GM18873 (cell line): ENCODE results near the gene FOXP1.

Experiments used
- ATAC-seq: cut with Tn5 transposase; IDR thresholded peaks from one replicate; pipeline ENCODE4 v1.9.1; 2021; ENCODE audit warnings: mild to moderate bottlenecking, moderate library complexity, moderate number of reproducible peaks; ENCODE audit not compliant: unreplicated experiment, low FRiP score

The FOXP1 gene

DNA sequence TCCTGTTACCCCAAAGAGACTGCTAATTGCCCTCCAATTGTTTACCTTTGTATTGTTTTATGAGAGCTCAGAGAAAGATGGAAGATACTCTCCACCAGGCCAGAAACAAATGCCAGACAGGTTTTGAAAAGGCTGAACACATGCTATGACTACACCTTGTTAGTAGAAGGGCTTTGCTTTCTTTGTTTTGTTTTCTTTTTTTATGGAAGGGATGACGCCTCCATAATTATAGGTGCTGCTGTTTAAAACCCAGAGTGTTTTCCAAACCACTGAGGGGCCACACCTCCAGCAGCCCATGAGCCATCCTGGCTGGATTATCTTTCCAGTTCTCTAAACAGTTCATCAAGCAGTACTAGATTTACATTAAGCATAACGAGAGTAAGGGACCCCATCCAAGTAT lies 5.6 kb upstream of the FOXP1 start:
- no peak for ATAC-seq

DNA sequence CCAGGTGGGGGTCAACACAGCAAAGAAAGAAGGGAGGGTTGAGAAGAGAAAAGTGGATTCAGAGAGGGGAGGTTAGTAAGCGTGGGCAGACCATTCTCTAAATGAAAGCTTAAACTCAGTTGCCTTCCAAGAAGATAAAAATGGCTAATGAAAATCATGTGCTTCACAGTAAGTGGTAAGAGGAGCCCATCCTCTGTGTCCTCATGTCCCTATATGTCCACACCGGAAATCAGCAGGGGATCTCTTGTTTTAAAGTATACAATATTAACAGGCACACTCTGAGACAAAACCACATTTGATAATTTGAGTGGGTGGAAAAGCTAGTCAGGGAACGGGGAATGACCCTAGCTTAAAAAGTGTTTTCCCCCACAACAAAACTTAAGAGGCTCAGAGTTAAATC lies 4.4 kb upstream of the FOXP1 start:
- ATAC-seq, result no peak

DNA sequence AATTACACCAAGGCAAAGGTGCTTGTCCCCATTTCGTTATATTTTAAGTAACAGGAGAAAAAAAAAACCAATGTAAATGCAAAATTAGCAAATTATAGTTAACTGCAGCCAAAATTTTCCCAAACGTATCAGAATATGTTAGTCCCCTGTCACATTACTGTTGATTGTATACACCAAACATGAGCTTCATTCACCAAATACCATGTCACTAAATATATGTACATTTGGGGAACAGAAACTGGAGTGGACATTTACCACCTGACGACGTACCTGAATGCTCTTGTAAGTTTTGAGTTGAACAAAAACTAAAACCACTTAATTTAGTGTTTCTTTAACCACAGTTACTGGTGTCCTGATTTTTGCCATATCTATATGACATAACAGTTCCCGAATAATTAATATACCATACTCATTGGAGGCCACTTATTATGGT lies 3.3 kb upstream of the FOXP1 start:
- no peak for ATAC-seq

DNA sequence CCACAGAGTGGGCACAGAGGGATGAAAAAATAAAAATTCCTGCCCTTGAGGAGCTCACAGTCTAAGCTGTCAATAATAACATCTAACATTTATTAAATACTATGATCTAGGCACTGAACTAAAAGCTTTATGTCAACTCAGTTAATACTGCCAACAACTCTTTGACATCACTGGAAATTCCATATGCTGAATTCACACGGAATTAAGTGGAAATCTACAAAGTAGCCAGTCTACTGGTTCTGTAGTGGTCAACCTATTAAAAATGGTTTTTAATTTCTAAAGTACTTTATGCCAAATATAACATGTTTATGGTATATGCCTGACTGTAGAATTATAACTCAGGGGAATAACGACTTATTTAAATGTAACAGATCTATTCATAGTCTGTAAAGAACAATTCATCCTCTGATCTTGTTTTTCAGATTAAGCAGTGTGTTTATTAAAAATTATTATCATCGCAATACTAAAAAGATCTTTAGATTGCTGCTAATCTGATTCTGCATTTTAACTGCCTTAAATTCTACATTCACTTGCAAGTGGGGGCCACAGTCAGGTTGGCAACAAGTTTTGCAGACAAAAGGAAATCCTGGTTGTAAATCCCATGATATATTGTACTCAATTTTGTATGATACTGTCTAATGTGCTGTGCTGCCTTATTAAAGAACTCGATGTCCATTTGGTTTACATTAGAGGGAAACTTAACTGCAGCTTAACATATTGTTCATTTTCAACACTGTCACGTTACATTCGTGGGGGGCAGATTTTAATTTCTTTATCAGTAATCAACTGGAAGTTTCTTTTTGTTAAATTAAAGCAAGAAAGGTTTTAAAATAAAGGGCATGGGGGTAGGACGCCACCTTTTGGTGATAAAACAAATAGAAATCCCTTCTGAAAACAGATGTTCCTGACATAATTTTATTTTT lies 2.6 kb upstream of the FOXP1 start:
- ATAC-seq, result no peak

DNA sequence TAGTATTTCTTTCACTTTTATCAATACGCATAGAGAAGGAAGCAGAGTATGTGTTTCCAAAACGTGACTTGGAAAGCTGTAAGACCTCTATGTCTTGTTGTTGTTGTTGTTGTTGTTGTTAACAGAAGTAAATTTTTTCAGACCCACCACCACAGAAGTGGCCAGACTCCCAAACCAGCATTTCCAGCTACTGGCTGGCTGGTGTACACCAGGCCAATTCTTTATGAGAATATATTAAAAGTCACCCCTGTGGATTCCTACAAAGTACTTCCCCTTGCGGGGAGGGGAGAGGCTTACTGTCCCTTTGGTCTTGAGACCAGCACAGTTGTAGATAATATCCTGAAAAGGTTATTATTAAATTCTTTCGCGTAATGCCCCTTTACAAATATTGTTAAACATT lies 1.6 kb upstream of the FOXP1 start:
- ATAC-seq, result no peak

DNA sequence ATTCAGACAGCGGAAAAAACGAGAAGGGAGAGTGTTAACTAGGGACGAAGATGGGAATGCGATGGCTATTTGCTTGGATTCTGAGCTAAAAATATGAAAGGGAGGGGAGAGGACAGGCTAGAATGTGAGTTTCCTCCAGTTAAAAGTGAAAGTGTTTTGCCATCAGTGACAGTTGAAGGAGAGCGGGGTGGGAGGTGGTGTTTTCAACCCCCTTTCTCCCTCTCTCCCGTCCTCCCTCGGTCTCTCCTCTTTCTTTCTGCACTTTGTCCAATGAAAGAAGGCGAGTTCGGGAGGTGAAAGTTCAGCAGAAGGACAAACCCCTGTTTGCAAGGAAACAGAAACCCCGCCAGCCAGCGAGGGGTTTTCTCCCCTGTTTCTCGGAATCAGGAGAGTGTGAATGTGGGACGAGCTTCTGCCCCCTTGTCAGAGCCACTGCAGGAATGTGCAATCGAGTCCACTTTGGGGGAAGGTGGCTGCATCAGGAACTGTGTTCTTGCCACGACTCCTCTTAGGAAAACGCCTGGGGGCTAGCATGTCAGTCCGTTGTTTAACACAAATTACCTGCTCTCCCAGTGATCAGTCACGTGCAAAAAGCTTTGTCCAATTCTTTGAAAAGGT lies 975 bp upstream of the FOXP1 start:
- ATAC-seq, result no peak

DNA sequence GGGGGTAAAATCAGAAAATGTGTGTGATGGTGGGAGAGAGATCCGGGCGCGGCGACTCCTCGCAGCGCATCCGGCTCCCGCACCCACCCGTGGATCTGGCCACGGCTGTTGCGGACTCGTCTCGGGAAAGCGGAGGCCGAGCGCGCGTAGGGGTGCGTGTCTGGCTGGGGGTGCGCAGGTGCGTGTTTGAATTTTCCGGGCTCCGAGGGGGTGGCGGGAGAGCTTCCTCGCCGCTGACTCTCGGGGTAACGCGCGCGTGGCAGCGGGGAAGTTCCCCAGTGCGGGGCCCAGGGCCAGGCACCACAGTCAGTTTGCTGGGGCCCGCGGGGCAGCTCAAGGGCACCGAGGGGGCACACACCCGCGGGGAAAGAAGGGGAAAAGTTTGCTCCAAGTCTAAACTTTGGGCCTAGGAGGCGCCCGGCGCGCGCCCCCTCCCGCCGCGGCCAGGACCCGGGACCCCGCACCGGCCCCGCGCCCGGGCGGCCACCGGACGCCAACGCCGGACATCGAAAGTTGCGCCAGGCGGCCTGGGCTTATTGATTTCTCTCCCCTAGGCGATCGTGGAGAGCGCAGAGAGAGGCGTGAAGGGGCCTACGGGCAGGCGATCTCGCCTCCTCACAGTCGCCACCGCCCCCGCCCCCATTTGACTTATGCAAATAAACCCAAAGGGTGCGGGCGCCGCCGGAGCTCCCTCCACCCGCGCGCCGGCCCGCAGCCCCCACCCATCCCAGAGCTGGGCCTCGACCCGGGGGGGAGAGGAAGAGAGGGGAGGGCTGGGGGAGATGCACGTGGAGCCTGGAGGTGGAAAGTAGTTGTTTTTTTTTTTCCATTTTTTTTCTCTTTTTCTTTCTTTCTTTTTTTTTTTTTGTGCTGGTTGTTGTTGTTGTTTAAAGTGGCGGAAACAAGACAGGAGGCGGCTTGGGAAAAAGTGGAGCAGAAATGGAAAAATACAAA lies 639 bp downstream of the FOXP1 start:
- ATAC-seq, result no peak

DNA sequence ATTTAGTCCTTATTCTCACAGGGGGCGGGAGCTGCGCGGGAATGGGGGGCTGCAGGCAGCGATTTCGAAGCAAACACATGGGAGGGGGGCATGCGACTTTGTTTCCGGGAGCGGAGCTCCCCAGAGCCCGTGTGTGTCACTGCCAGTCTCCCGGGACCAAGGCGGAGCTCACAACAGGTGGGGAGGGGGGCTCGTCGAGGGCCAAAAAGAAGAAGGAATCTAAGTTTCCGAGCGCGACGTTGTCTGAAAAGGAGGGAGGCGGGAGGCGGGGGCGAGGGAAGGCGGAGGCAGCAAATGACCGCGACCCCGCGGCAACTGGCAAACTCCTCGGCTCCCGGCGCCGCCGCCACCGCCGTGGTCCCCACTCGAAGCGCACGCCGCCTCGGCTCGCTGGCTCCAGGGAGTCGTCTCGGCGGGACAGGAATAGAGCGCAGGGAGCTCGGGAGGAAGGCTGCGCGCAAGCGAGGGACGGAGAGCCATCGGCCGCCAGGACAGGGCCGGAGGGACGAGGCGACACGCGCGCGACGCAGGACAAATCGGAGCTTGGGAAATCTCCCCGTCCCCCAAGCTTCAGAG lies 1.4 kb downstream of the FOXP1 start:
- no peak for ATAC-seq

DNA sequence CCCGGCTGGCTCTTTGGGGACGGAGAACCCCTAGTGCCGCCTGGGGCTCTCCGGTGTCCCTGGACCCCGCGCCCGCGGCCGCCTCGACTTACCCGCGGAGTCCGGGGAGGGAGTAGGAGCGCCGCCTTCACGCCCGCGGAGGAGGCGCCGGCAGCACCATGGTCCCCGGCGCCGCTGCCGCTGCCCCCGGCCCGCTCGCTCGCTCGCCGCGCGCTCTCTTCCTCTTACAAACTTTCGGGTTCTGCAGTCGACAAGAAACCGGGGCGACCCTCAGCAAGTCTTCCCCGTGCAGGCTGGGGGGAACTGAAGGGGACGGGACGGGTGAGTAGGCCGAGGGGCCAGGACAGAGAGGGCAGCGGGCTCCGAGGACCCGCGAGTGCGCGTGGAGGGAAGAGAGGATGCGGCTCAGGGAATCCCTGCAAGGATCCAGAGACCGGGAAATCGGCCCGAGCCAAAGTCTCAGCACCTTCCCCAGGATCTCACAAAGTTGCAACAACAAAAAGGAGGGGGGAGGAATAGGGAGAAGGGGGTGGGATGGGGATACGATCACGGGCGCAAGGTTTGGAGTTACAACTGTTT lies 2.0 kb downstream of the FOXP1 start:
- ATAC-seq, result no peak

DNA sequence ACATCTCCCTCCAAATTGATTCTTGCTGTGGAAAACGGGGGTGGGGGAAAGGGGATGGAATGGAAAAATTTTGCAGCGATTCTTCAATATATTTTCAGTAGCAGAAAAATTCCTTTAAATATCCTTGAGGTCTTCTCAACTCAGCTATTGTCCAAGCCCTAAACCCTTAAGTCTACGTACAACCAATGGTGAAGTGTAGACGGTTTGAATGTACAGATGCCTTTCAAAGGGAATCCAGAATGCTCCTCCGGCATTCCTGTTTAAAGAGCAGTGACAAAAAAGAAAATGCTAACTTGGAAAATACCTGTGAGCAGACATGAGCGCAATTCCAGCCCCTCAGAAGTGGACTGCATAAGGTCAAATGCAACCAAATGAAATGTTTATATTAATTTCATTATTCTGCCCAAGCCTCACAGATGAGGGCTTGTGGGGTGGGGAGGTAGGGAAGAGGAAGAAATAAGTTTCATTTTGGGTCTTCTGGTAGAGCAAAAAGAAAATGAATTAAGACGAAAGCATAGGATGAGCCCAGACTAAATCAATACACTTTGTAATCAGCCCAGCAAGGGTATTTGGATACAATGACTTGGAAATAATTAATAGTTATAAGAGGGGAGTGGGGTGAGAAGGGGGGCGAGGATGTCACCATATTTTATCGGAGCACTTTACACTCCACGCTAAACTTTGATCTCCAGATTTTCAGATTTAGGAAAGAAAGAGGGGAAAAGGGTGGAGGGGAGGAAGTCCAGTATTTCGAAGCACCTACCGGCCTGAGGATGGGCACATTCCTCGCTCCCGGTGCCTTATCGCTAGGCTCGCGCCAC lies 2.7 kb downstream of the FOXP1 start:
- ATAC-seq, result no peak

DNA sequence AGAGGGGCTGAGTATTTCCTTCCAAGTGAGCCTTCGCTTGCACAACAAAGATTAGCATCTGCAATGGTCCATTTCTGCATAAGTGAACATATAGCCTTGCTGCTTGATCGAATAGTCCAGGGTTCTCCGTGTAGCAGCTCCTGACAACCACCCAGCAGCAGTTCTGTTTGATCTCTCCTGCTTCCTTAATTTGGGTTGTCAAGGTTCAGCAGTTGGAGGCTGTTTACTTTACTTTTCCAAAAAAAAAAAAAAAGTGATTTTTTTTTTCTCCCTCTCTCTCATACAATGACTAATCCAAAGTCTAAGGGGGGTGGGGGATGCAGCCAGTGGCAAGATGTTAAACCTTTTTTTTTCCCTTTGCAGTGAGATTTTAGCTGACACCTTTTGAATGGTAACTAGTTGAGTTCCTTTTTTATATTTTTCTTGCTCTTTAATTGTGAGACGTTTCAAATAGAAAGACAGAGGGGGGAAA lies 3.6 kb downstream of the FOXP1 start:
- ATAC-seq, result no peak

DNA sequence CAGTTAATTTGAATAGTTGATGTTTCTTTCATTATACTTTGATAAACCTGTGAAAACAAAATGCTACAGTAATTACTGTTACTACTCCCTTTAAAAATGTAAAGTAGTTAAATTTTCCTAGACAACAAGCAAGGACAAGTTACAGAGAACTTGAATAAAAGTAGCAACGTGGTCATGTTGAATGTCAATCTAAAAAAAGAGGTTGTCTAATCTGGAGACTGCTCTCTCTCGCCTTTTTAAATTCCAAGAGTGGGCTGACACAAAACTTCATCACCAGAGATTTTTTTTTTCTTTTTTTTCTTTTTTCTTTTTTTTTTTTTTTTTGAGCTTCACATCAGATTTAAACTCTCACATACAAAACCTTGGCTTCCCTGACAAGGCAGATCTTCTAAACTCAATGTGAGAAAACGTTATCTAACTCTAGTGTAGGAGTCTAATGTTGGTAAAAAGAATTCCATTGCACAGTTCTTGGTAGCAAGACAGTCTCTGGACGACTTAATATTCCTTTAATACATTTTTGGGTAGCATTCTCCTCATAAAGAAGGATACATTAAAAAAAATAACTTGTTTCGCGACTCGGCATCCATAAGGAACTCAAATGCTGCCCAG lies 4.1 kb downstream of the FOXP1 start:
- no peak for ATAC-seq

DNA sequence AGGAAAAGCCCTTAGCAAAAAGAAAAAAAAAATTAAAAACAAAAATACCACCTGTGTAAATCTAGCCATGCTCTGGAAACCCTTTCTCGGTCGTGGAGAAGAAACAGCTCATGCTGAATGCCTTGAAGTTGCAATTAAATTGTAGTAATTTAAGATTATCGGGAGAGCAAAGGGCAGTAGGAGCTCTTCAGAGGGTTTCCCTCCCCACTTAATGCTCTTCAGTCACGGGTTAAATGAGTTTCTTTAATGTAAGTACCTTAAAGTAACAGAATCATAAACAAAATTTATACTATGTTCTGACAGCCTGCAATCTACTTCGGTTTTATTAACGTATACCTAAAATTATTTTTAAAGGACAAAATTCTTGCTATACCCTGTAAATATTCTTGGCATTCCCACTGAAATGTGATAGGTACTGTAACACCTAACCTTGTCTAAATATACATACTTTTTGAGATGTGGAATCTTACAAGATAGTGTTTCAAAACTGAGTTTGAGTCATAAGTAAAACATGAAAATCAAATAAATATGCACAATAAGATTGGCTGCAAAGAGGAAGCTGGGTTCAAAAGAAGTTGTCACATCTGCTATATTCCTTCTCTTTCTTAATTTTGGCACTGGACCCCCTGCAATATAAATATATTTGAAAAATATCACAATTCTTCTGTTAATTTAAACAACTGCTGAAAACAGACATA lies 5.3 kb downstream of the FOXP1 start:
- no peak for ATAC-seq

DNA sequence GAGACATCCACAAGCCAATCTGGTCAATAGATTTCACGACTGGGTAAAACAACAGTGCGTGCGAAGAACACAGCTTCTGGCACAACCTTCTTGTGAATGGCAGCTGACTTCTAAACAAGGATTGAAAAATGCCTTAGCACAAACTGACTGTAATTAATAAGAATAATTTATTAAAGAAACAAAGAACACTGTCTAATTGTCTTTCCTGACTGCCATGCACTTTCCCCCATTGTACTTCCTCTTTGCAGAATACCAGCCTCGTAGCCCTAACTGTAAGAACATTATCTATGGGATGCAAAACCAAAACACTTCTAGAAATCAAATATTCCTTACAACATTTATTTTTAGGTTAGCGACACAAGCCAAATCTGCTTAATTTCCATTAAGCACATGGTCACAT lies 6.5 kb downstream of the FOXP1 start:
- no peak for ATAC-seq

DNA sequence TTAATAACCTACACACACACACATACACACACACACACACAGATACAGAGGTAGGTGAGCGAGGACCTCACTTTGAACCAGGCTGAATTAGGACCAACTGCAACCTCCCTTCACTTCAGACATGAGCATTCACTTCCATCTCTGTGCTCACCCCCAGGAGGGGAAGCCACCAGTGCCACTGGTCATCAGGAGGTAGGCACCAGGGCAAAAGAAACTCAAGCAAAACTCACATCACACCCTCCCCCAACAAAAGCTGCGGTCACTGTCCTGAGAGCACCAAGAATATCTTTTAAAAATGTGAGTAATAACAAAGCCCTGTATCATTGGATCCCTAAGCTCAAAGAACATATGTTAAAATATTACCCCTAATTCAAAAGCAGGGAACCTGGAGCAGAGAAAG lies 8.1 kb downstream of the FOXP1 start:
- no peak for ATAC-seq

DNA sequence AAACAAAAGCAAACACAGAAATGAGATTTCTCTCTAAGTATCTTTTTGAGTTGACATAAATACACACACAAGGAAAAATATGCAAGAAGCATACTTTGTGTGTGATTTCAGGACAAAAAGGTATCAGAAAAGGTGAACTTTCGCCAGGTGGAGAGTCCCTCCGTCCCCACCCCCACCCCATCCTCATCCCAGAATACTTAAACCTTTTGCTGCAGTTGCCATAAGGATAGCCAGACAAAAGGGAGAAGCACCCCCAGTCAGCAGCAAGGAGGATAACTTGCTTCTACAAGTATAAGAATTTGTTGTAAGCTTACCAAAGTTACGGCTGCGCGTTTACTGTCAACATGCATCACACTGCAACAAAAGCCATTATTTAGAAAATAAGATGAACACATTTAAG lies 10.3 kb downstream of the FOXP1 start:
- ATAC-seq, result no peak

DNA sequence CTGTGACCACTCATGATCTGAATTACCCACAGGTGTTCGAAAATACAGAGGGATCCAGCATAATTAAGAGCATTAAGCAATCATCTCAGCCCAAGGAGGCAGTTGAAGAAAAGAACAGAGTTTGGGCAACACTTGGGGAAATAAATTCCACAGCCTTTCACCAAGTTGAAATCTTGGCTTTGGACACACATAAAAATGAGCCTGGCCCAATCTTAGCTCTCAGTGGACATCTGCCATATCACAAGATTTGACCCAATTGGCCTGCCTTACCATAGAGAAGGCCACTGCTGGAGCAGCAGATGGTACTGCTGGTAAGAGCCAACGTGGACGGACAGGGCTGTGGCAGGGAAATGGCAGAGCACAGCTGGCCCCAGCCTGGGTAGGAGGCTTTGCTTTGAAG lies 13.0 kb downstream of the FOXP1 start:
- no peak for ATAC-seq

DNA sequence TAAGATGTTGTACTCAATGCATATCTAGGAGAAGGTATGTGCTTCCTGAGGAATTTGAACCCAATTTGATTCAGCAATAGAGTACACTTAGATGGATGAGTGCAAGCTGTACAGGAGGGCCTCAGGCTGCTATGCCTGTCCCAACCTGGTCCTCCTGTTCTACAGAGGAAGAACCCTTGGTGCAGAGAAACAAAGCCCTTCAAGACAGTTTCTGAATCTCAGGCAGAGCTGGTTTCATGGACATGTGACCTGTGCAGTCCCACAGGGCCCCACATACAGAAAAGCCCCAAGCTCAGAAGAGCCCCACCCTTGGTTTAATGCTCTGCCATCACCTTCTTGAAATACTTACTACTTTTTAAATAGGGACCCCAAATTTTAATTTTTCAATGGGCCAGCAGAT lies 15.3 kb downstream of the FOXP1 start:
- no peak for ATAC-seq
